ENCODE data around the gene MANEA.
"Not testable (repeated sequence)": the region's sequence is repeated elsewhere in the genome, so short reads cannot be mapped to it uniquely, and the experiment has no call there.

MANEA gene

GRCh38 chr6:95569560-95569959, 7.8 kb upstream of the MANEA start:
- TF ChIP-seq CTCF (IDR thresholded peaks at IDR 0.05; ENCODE audit: insufficient read depth, missing control alignments), result no peak
- DNase-seq (ENCODE audit: insufficient read length, low spot score), result no peak
- FAIRE-seq, result no peak

GRCh38 chr6:95572098-95572497, 5.2 kb upstream of the MANEA start:
- DNase-seq (ENCODE audit: insufficient read length, low spot score) (no peak), FAIRE-seq (no peak)
- no peak for TF ChIP-seq CTCF (IDR thresholded peaks at IDR 0.05; ENCODE audit: insufficient read depth, missing control alignments)

GRCh38 chr6:95574811-95575210, 2.5 kb upstream of the MANEA start:
- FAIRE-seq, result no peak
- TF ChIP-seq CTCF (IDR thresholded peaks at IDR 0.05; ENCODE audit: insufficient read depth, missing control alignments), result no peak
- no peak for DNase-seq (ENCODE audit: insufficient read length, low spot score)

GRCh38 chr6:95576218-95576997, 927 bp upstream of the MANEA start:
- DNase-seq (ENCODE audit: insufficient read length, low spot score) (no peak), FAIRE-seq (peak; percentile 58)
- TF ChIP-seq CTCF (IDR thresholded peaks at IDR 0.05; ENCODE audit: insufficient read depth, missing control alignments), result no peak

GRCh38 chr6:95576998-95577303, 384 bp upstream of the MANEA start:
- no peak for TF ChIP-seq CTCF (IDR thresholded peaks at IDR 0.05; ENCODE audit: insufficient read depth, missing control alignments)
- FAIRE-seq (no peak), DNase-seq (ENCODE audit: insufficient read length, low spot score) (no peak)

- DNase-seq (ENCODE audit: insufficient read length, low spot score) (no peak), FAIRE-seq (peak; percentile 32)
- TF ChIP-seq CTCF (IDR thresholded peaks at IDR 0.05; ENCODE audit: insufficient read depth, missing control alignments), result no peak
Observed at GRCh38 chr6:95578106-95578410, 723 bp downstream of the MANEA start.

GRCh38 chr6:95581073-95581472, 3.7 kb downstream of the MANEA start:
- no peak for TF ChIP-seq CTCF (IDR thresholded peaks at IDR 0.05; ENCODE audit: insufficient read depth, missing control alignments)
- DNase-seq (ENCODE audit: insufficient read length, low spot score) (no peak), FAIRE-seq (peak; percentile 44)

- not testable (repeated sequence) for FAIRE-seq; DNase-seq (ENCODE audit: insufficient read length, low spot score)
Observed at GRCh38 chr6:95584226-95584625, 6.9 kb downstream of the MANEA start.
